Activated T-helper 9 cell treated with anti-CD3 and anti-CD28 coated beads, Interleukin-2, amount 50 U/mL, for 16 hours (primary cell): Measurements from ENCODE around the gene OR6C76.
"Not testable (repeated sequence)": the region's sequence is repeated elsewhere in the genome, so short reads cannot be mapped to it uniquely, and the experiment has no call there.

Experiments
- DNase-seq: peaks from one replicate; pipeline ENCODE4 v3.0.0-alpha.2; 2020; ENCODE audit warnings: low read depth

Gene OR6C76

DNA sequence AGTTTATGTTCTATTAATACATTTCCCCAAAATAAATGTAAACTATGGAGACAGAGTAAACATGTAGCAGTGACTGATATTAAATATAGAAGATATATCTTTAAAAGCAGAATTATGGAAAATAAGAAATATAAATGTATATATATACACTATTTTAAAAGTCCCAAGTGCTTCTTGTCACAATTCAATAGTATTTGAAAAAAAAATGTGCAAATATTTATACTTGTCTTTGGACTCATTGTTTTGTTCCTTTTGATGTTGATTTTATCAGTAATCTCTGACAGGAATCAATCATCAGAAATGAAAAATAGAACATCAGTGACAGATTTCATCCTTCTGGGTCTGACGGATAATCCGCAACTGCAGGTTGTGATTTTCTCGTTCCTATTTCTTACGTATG is at the start of gene OR6C76:
Gene OR6C76 (plus strand): TSS at position 301 of the 400 bp plus-strand sequence. CDS start 0 bp downstream, at position 301.
- no peak for DNase-seq

DNA sequence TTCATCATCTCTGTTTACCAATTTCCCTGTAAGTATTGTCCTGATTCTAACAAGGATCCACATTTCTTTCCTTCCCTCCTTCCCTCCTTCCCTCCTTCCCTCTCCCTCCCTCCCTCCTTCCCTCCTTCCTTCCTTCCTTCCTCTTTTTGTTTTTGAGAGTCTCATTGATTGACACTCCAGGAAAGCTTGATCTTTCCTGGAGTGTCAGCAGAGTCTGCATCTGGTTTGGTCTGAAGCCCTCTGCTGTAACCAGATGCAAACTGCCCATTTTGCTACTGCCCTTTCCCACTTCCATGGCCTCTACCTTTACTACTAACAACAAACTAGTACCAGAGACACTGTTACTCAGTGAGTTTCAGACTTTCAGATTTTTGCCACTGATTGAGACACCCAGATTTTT is 40.2 kb upstream of the OR6C76 start:
- no peak for DNase-seq

GRCh38 chr12:55392032-55392795 is 33.8 kb upstream of the OR6C76 start:
- no peak for DNase-seq

- no peak for DNase-seq
Observed at GRCh38 chr12:55396326-55396725, 29.7 kb upstream of the OR6C76 start.

DNA sequence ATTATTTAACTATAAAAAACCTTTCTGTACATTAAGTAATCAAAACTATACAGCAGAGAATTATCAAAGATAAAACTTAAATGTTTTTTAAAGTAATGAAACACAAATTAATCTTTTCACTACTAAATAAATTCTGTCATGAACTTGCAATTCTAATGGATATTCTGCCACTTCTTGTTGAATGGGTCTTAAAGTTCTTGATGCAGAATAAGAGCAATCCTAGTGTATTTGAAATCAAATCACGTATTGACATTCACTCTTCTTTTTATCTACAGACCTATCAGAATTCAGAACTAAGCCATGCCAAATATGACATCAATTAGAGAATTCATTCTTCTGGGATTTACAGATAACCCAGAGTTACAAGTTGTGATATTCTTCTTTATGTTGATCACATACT is 25.8 kb upstream of the OR6C76 start, which contains the start of gene OR6C65:
Gene OR6C65 (plus strand): TSS at position 301 of the 400 bp plus-strand sequence. CDS start 0 bp downstream, at position 301.
- DNase-seq: no peak

DNA sequence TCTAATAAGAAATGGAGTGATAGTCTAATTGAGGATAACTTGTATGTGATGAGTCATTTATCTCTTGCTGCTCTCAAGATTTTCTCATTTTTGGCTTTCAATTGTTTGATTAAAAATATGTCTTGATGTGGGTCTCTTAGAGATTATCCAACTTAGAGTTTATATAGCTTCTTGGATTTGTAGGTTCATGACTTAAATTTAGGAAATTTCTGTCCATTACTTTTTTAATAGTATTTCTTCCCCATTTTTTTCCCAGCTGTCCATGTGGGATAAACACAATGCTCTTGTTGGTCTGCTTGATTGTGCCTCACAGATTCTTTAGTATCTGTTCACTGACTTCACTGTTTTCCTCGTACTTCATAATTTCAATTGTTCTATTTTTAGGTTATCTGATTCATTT is 18.2 kb upstream of the OR6C76 start:
- no peak for DNase-seq

- not testable (repeated sequence) for DNase-seq
Observed at GRCh38 chr12:55409133-55409532, 16.9 kb upstream of the OR6C76 start.

- DNase-seq: not testable (repeated sequence)
Observed at GRCh38 chr12:55412138-55412537, 13.9 kb upstream of the OR6C76 start.

- not testable (repeated sequence) for DNase-seq
Observed at GRCh38 chr12:55413498-55414388, 12.3 kb upstream of the OR6C76 start.

DNA sequence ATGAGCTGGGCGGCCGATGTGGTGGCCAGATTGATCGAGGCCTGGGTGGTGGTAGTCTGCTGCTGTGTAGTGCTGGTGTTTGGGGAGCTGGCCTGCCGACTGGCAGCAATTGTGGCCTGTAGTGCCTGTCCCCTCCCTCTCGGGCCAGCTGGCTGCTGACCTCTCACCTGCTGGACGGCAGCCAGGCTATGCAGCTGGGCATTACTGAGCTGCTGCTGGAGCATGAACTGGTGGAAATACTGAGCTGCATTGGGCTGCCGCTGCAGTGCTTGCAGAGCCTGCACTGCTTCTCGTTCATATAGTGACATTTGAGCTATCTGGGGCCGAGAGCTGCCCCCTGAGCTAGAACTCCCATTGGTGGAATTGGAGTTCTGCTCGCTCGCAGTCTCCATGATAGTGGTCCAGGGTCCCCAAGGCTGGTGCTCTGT is 11.6 kb upstream of the OR6C76 start:
- not testable (repeated sequence) for DNase-seq

DNA sequence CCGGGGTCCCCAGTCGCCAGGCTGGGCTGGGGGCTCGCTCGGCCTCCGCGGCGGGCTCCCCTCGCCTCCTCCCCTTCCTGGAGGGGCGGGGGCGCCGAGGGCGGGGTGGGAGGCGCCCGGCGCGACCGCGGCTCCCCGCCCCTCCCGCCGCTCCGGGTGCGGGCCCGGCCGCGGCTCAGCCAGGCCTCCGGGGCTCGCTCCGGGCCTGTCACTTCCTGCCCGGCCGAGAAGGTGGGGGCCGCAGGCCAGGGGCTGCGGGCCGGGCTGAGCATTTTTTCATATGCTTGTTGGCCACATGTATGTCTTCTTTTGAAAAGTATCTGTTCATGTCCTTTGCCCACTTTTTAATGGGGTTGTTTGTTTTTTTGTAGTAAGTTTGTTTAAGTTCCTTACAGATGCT is 11.2 kb upstream of the OR6C76 start:
- not testable (repeated sequence) for DNase-seq

GRCh38 chr12:55416961-55417360 is 9.1 kb upstream of the OR6C76 start:
- DNase-seq: no peak

DNA sequence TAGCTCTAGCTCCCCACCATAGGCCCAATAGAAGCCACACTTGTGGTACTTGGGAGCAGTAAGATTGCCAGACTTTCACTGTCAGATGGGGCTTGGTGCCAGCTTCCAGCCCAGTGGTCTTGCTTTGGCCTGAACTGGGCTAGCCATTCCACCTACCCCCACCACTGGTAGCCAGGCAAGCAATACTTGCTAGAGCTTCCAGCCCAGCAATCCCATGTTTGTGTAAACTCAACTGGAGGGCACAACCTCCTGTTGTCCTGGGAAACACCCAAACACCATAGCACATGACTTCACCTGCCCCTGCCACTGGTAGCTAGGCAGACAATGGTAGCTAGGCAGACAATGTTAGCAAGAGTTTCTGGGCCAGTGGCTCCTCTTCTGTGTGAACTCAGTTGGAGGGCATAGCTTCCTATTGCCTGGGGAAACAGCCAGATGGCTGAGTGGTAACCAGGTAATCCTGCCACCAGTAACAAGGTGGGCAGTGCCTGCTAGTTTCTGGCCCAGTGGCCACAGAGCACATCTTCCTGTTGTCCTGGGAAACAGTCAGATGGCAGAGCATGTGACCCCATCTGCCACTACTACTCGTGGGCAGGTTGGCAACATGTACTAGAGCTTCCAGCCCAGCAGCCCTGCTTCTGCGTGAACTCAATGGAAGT is 5.6 kb upstream of the OR6C76 start:
- DNase-seq: no peak

DNA sequence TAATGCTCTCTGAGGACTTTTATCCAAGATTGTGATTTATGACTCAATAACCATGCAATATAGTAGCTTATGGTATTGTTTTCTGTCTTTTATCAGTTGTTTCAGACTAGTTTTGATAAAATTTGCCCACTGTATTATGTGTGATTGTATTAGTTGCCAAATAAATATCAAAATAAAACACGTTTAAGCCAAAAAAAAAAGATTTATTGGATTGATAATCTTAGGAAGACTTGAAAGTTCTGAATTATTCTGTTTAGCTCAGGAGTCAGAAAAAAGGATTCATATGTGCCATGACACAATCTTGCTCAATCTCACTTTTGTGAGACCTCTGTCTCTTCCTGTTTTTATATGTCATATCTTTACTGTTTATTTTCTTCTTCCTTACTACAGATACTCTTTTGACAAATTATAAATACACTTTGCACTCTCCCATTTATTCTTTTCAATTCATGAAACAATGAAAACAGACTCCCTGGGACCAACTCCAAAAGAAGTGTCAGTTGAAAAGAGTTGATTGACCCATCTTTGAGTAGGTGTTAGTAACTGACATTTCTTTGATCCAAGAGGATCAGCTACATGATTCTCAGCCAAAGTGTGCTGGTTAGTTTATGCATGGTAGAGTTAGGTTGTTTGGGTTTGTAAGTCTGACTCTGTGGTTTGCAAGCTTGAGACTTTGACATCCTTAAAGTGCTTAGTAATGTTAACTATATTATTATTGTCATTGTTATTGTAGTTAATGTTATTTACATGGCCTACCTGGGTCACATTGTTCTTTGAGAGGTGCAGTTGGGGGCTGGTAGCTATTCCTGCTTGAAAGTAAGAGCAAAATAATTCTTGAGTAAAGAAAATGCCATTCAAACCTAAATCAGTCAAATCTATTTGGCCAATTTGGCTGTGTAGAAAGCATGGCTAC is 2.5 kb downstream of the OR6C76 start:
- DNase-seq: no peak

DNA sequence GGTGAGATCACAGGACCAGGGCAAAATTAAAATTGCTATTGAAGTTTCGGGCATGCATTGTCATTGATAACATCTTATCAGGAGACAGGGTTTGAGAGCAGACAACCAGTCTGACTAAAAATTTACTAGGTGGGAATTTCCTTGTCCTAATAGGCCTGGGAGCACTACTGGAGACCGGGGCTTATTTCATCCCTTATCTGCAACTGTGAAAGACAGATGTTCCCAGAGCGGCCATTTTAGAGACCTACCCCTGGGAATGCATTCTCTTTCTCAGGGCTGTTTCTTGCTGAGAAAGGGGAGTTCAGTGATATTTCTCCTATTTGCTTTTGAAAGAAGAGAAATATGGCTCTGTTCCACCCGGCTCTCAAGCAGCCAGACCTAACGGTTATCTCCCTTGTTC is 15.2 kb downstream of the OR6C76 start:
- DNase-seq: not testable (repeated sequence)

- DNase-seq: no peak
Observed at GRCh38 chr12:55443776-55444175, 17.7 kb downstream of the OR6C76 start, which contains the start of gene OR6C2. Gene OR6C2, plus strand, starts transcription at chr12:55444076. Its CDS starts 8,138 bp downstream, at chr12:55452214.

- DNase-seq: no peak
Observed at GRCh38 chr12:55445357-55445756, 19.3 kb downstream of the OR6C76 start.

DNA sequence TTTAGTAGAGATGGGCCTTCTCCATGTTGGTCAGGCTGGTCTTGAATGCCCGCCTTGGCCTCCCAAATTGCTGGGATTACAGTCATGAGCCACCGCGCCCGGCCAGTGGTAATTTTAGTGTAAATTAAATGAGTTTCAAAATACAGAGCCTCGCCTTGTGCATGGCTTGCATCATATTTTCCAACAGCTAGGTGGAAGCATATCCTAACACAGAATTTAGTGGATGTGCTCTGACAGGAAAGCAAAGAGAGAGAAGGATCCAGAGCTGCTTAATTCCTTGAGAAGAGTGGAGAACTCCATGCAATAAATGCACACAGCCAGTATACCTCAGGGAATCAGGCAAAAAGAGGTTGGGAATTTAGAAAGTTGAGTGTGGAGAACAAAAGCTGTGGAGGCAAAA is 20.3 kb downstream of the OR6C76 start:
- DNase-seq: no peak

- DNase-seq: no peak
Observed at GRCh38 chr12:55448825-55449224, 22.8 kb downstream of the OR6C76 start.

DNA sequence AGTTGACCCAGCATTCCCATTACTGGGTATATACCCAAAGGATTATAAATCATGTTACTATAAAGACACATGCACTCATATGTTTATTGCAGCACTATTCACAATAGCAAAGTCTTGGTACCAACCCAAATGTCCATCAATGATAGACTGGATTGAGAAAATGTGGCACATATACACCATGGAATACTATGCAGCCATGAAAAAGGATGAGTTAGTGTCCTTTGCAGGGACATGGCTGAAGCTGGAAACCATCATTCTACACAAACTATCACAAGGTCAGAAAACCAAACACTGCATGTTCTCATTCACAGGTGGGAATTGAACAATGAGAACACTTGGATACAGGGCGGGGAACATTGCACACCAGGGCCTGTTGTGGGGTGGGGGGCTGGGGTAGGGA is 38.9 kb downstream of the OR6C76 start:
- DNase-seq: not testable (repeated sequence)

- DNase-seq: no peak
Observed at GRCh38 chr12:55467836-55468235, 41.8 kb downstream of the OR6C76 start.
